ENCODE results near the gene BET1L. TPM values are rescaled to one million over a fixed set of nuclear protein-coding genes. Genes with fewer than 3 reads are reported as not detected.

The BET1L gene
- total RNA-seq, 2 donors from 2014 or later: 37.5 to 39.1 TPM

Other genes with a start within 250 kb of the BET1L start
- not detected for gene SCGB1C1, start 14.3 kb downstream of the BET1L start, total RNA-seq
- gene RIC8A, start 309 bp upstream of the BET1L start, total RNA-seq: 10 to 100 TPM; 73.8 to 87.5 TPM
- gene SIRT3, start 28.9 kb upstream of the BET1L start, total RNA-seq: 10 to 100 TPM in 1 of 2 donors, 1 to 10 TPM in 1; 9.1 to 13.3 TPM
- 10 to 100 TPM; 83.2 to 89.6 TPM for gene PSMD13, start 29.6 kb upstream of the BET1L start, total RNA-seq
- gene NLRP6, start 71.0 kb upstream of the BET1L start, total RNA-seq: under 1 TPM; 0.38 to 0.42 TPM
- 10 to 100 TPM; 18.8 to 20.7 TPM for gene PGGHG, start 81.7 kb upstream of the BET1L start, total RNA-seq
- not detected for gene IFITM5, start 92.1 kb upstream of the BET1L start, total RNA-seq
- 100 to 1,000 TPM; 647 to 724 TPM for gene IFITM2, start 100.4 kb upstream of the BET1L start, total RNA-seq
- 100 to 1,000 TPM; 205 to 275 TPM for gene IFITM1, start 106.6 kb upstream of the BET1L start, total RNA-seq
- gene IFITM3, start 113.5 kb upstream of the BET1L start, total RNA-seq: 1,000 to 10,000 TPM; 1,080 to 1,276 TPM
- gene B4GALNT4, start 162.1 kb upstream of the BET1L start, total RNA-seq: 1 to 10 TPM in 1 of 2 donors, under 1 TPM in 1; 0.52 to 1.8 TPM
- under 1 TPM in 1 of 2 donors, not detected in 1; 0.10 TPM for gene PKP3, start 186.8 kb upstream of the BET1L start, total RNA-seq
- 10 to 100 TPM; 30.7 to 45.2 TPM for gene SIGIRR, start 207.6 kb upstream of the BET1L start, total RNA-seq
- gene ANO9, start 234.6 kb upstream of the BET1L start, total RNA-seq: under 1 TPM; 0.57 to 0.93 TPM
- 10 to 100 TPM; 16.3 to 16.7 TPM for gene PTDSS2, start 242.9 kb upstream of the BET1L start, total RNA-seq